HEK293T (cell line): ENCODE results near the gene USP10.

Source experiments
- ARNT ChIP-seq: fragments of 450-650 bp; IDR thresholded peaks from 2 replicates; pipeline ENCODE4 v1.6.1; 2017; ENCODE audit warnings: mild to moderate bottlenecking
- BHLHE40 ChIP-seq: fragments of 450-650 bp; IDR thresholded peaks from 2 replicates; pipeline ENCODE4 v1.6.1; 2016; ENCODE audit warnings: mild to moderate bottlenecking, moderate library complexity, borderline replicate concordance
- CTBP1 ChIP-seq: fragments of 450-650 bp; IDR thresholded peaks from 2 replicates; pipeline ENCODE4 v1.6.1; 2016; ENCODE audit warnings: borderline replicate concordance
- ELF4 ChIP-seq: fragments of 450-650 bp; IDR thresholded peaks from 2 replicates; pipeline ENCODE4 v1.6.1; 2017; ENCODE audit warnings: antibody characterized with exemption
- FOXK2 ChIP-seq: fragments of 450-650 bp; IDR thresholded peaks from 2 replicates; pipeline ENCODE4 v1.6.1; 2016; ENCODE audit warnings: mild to moderate bottlenecking
- L3MBTL2 ChIP-seq: fragments of 450-650 bp; conservative IDR thresholded peaks from 2 replicates; pipeline ENCODE4 v1.6.1; 2016; ENCODE audit warnings: mild to moderate bottlenecking
- PKNOX1 ChIP-seq: fragments of 450-650 bp; IDR thresholded peaks from 2 replicates; pipeline ENCODE4 v1.6.1; 2016
- SP1 ChIP-seq: fragments of 450-650 bp; IDR thresholded peaks from 2 replicates; pipeline ENCODE4 v1.6.1; 2017
- ZNF384 ChIP-seq: fragments of 450-650 bp; IDR thresholded peaks from 2 replicates; pipeline ENCODE4 v1.6.1; 2016

GRCh38 chr16:84720177-84720579 lies 20.4 kb downstream of the USP10 start:
- TF ChIP-seq BHLHE40 (no peak), FOXK2 (no peak), ELF4 (no peak), SP1 (no peak), ZNF384 (no peak), ARNT (no peak), CTBP1 (no peak), PKNOX1 (no peak), L3MBTL2 (no peak)
